Measurements from ENCODE around the gene TNRC18.

TNRC18 gene

DNA sequence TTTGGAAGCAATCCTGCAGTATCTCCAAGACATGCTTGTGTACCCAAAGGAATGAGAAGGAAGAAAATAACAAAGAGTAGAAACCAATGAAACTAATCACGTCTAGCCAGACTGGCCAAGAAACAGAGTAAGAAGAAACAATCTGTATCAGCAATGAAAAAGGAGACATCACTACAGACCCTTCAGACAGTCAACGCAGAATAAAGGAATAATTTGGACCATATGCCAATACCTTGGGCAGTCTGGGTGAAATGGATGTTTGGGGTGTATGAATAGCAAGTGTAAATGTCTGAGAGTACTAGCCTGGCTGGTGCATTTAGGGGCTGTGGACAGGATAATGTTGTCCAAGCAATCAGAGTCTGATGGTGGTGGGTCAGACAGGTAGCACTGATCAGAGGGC is 79.8 kb downstream of the TNRC18 start:
- TF ChIP-seq, protein P1, sequence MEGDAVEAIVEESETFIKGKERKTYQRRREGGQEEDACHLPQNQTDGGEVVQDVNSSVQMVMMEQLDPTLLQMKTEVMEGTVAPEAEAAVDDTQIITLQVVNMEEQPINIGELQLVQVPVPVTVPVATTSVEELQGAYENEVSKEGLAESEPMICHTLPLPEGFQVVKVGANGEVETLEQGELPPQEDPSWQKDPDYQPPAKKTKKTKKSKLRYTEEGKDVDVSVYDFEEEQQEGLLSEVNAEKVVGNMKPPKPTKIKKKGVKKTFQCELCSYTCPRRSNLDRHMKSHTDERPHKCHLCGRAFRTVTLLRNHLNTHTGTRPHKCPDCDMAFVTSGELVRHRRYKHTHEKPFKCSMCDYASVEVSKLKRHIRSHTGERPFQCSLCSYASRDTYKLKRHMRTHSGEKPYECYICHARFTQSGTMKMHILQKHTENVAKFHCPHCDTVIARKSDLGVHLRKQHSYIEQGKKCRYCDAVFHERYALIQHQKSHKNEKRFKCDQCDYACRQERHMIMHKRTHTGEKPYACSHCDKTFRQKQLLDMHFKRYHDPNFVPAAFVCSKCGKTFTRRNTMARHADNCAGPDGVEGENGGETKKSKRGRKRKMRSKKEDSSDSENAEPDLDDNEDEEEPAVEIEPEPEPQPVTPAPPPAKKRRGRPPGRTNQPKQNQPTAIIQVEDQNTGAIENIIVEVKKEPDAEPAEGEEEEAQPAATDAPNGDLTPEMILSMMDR (IDR thresholded peaks at IDR 0.05; ENCODE audit: low read depth, low read length), result no peak
- no peak for DNase-seq (ENCODE audit: low read depth, low spot score)
- H3K4me3 ChIP-seq (ENCODE audit: low read depth, low read length), result no peak overlapping the region
- in situ Hi-C loops (cut with HindIII; ENCODE audit: low sequenced_read_pairs), result no loop called here

DNA sequence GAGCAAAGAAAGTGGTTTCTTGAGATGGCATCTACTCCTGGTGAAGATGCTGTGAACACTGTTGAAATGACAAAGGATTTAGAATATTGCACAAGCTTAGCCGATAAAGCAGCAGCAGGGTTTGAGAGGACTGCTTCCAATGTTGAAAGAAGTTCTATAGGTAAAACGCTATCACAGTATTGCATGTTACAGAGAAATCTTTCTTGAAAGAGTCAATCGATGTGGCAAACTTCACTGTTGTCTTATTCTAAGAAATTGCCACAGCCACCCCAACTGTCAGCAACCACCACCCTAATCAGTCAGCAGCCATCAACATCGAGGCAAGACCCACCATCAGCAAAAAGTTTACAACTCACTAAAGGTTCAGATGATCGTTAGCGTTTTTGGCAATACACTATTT is 81.0 kb downstream of the TNRC18 start:
- in situ Hi-C loops (cut with HindIII; ENCODE audit: low sequenced_read_pairs), result no loop called here
- TF ChIP-seq, protein P1 (IDR thresholded peaks at IDR 0.05; ENCODE audit: low read depth, low read length), result no peak
- no peak overlapping the region for H3K4me3 ChIP-seq (ENCODE audit: low read depth, low read length)
- no peak for DNase-seq (ENCODE audit: low read depth, low spot score)

DNA sequence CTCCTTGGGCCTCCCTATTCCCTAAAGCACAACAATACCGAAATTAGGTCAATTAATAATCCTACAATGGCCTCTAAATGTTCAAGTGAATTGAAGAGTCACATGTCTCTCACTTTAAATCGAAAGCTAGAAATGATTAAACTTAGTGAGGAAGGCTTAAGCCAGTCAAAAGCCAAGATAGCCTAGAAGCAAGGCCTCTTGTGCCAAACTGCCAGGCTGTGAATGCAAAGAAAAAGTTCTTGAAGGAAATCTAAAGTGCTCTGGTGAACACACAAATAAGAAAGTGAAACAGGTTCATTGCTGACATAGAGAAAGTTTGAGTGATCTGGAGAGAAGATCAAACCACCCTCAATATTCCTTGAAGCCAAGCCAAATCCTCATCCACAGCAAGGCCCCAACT is 83.7 kb downstream of the TNRC18 start:
- no peak for DNase-seq (ENCODE audit: low read depth, low spot score)
- TF ChIP-seq, protein P1 (IDR thresholded peaks at IDR 0.05; ENCODE audit: low read depth, low read length), result no peak
- no peak overlapping the region for H3K4me3 ChIP-seq (ENCODE audit: low read depth, low read length)
- in situ Hi-C loops (cut with HindIII; ENCODE audit: low sequenced_read_pairs), result no loop called here

DNA sequence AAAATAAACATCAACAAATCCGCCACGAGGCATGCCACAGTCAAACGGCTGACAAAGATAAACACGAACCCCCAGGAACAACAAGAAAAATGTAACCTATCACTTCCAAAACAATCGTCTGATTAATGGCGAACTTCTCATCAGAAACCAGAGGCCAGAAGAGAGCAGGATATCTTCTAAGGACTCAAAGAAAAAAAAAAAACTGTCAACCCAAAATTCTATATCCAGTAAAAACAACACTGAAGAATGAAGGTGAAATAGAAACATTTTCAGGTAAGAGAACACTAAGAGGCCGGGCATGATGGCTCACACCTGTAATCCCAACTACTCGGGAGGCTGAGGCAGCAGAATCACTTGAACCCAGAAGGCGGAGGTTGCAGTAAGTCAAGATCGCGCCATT is 86.6 kb downstream of the TNRC18 start:
- TF ChIP-seq, protein P1 (IDR thresholded peaks at IDR 0.05; ENCODE audit: low read depth, low read length), result no peak
- in situ Hi-C loops (cut with HindIII; ENCODE audit: low sequenced_read_pairs), result no loop called here
- DNase-seq (ENCODE audit: low read depth, low spot score), result no peak

DNA sequence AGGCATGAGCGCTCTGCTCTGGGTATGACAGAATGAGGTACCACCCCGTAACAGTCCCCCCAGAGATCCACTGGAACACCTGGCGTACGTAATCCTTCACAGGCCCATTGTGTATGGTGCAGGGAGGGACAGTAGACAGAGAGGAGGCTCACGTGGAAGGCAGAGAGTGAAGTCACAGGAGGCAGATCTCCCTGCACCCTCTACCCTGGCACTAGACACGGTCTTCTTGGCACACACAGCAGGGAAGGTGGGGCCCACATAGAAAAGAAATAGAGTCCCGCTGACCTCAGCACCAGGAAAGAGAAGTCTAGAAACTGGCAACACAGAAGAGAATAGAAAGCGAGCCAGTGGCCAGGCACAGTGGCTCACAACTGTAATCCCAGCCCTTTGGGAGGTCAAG is 89.0 kb downstream of the TNRC18 start:
- TF ChIP-seq, protein P1 (IDR thresholded peaks at IDR 0.05; ENCODE audit: low read depth, low read length), result no peak
- H3K4me3 ChIP-seq (ENCODE audit: low read depth, low read length), result no peak overlapping the region
- DNase-seq (ENCODE audit: low read depth, low spot score), result no peak
- in situ Hi-C loops (cut with HindIII; ENCODE audit: low sequenced_read_pairs), result no loop called here

More for the DNA sequence above, 86.6 kb downstream of the TNRC18 start:
- no peak overlapping the region for H3K4me3 ChIP-seq (ENCODE audit: low read depth, low read length)

DNA sequence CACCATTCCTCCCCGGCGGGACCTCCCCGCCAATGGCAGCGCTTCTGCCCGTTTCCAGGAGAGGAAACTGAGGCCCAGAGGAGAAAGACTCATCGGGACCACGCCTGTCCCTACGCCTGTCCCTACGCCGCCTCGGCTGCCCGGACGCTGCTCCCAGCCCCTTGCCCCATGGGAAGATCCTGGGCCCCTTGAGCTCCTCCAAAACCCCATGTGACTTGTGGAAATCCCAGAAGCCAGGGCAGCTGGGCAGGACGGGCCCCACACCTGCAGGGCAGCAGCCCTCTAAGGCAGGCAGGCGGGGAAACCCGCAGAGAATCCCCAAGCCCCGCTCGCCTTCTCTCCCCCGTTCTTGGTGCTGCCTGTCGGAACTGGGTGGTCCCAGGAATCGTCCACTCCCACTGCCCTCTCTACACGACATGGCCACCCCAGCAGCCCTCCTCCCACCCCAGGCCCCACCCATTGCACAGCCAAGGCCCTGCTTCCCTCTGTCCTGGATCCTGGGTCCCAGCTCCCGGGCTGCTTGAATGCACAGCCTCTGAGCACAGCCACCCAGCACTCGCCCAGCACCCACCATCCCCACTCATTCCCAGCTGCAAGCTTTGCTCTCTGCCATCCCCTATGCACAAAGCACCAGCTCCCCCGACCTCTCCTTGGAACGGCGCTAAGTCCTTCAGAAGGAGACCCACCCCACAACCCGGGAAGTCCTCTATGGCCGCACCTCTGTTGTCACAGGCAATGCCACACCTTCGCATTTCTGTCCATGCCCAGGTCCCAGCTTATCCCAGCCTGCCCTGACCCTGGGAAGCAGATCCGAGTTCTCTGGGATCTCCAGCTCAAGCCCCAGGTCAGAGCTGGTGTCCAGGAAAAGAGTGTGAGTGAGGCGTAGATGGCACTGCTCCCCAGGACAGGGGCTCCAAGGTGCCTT is 90.3 kb downstream of the TNRC18 start:
- in situ Hi-C loops (cut with HindIII; ENCODE audit: low sequenced_read_pairs), result no loop called here
- H3K4me3 ChIP-seq (ENCODE audit: low read depth, low read length), result no peak overlapping the region
- no peak for DNase-seq (ENCODE audit: low read depth, low spot score)
- TF ChIP-seq, protein P1 (IDR thresholded peaks at IDR 0.05; ENCODE audit: low read depth, low read length), result no peak
